ENCODE measurements around the gene NLRP6. TPM values are rescaled to one million over a fixed set of nuclear protein-coding genes. Genes with fewer than 3 reads are reported as not detected.
"Not testable (repeated sequence)": the region's sequence is repeated elsewhere in the genome, so short reads cannot be mapped to it uniquely, and the experiment has no call there.

Gene NLRP6
- total RNA-seq, 1 experiment from 2014 or later: not detected

- DNase-seq (ENCODE audit: low read depth): no peak
These were observed 4.0 kb downstream of the NLRP6 start for GRCh38 chr11:282171-282570.

GRCh38 chr11:282630-283360, 4.6 kb downstream of the NLRP6 start:
- no peak for DNase-seq (ENCODE audit: low read depth)

- no peak for DNase-seq (ENCODE audit: low read depth)
These were observed 5.3 kb downstream of the NLRP6 start for GRCh38 chr11:283405-284104.

GRCh38 chr11:284105-285020, 6.2 kb downstream of the NLRP6 start:
- no peak for DNase-seq (ENCODE audit: low read depth)

- DNase-seq (ENCODE audit: low read depth): no peak
These were observed 7.0 kb downstream of the NLRP6 start for GRCh38 chr11:285021-285893.

- DNase-seq (ENCODE audit: low read depth): no peak
These were observed 7.7 kb downstream of the NLRP6 start for GRCh38 chr11:285894-286220.

GRCh38 chr11:286977-287820, 9.0 kb downstream of the NLRP6 start:
- DNase-seq (ENCODE audit: low read depth): not testable (repeated sequence)

- no peak for DNase-seq (ENCODE audit: low read depth)
These were observed 9.7 kb downstream of the NLRP6 start for GRCh38 chr11:287821-288477.

- DNase-seq (ENCODE audit: low read depth): peak; percentile 54
These were observed 10.5 kb downstream of the NLRP6 start, which contains the start of gene PGGHG for GRCh38 chr11:288478-289397. PGGHG (plus strand) TSS chr11:289126; CDS start chr11:289817, 691 bp downstream.

- no peak for DNase-seq (ENCODE audit: low read depth)
These were observed 11.1 kb downstream of the NLRP6 start for GRCh38 chr11:289398-289711.

- no peak for DNase-seq (ENCODE audit: low read depth)
These were observed 11.8 kb downstream of the NLRP6 start for GRCh38 chr11:289712-290620.

- DNase-seq (ENCODE audit: low read depth): no peak
These were observed 12.5 kb downstream of the NLRP6 start for GRCh38 chr11:290621-291231.

GRCh38 chr11:291281-292210, 13.3 kb downstream of the NLRP6 start:
- no peak for DNase-seq (ENCODE audit: low read depth)

- DNase-seq (ENCODE audit: low read depth): no peak
These were observed 14.3 kb downstream of the NLRP6 start for GRCh38 chr11:292211-293121.

- no peak for DNase-seq (ENCODE audit: low read depth)
These were observed 15.2 kb downstream of the NLRP6 start for GRCh38 chr11:293271-293851.
